Astrocyte (in vitro differentiated cells and primary cell): ENCODE measurements around the gene RUFY1. TPM values are rescaled to one million over a fixed set of nuclear protein-coding genes. Genes with fewer than 3 reads are reported as not detected.
"Not testable (repeated sequence)": the region's sequence is repeated elsewhere in the genome, so short reads cannot be mapped to it uniquely, and the experiment has no call there.

Source experiments
- DNase-seq: peaks from one replicate; pipeline ENCODE4 v3.0.0-alpha.2; 2010; ENCODE audit warnings: low read depth
- FAIRE-seq: peaks from 2 replicates; lab custom pipeline; 2011; peaks lifted over from hg19 to GRCh38; lab: Jason Lieb, UNC
- H2AFZ ChIP-seq: 2 replicates; pipeline ENCODE4 v1.6.0; 2012; ENCODE audit warnings: low read depth, low read length, inconsistent platforms
- H3K27ac ChIP-seq: 2 replicates; pipeline ENCODE4 v1.5.1; 2011; ENCODE audit warnings: low read depth, low read length, inconsistent platforms
- H3K27me3 ChIP-seq: 2 replicates; pipeline ENCODE4 v1.6.0; 2011; ENCODE audit warnings: low read length, inconsistent platforms; ENCODE audit not compliant: insufficient read depth
- H3K36me3 ChIP-seq: 2 replicates; pipeline ENCODE4 v1.5.1; 2011; ENCODE audit warnings: low read length, inconsistent platforms; ENCODE audit not compliant: insufficient read depth
- H3K4me1 ChIP-seq: 2 replicates; pipeline ENCODE4 v1.5.1; 2011; ENCODE audit warnings: low read length, inconsistent platforms; ENCODE audit not compliant: insufficient read depth
- H3K4me2 ChIP-seq: 2 replicates; pipeline ENCODE4 v1.6.0; 2012; ENCODE audit warnings: low read length, inconsistent platforms
- H3K4me3 ChIP-seq: 2 replicates; pipeline ENCODE4 v1.5.1; 2011; ENCODE audit warnings: low read depth, mild to moderate bottlenecking, low read length, inconsistent platforms; ENCODE audit not compliant: insufficient read depth
- H3K79me2 ChIP-seq: 2 replicates; pipeline ENCODE4 v1.6.0; 2012; ENCODE audit warnings: mild to moderate bottlenecking, low read length, inconsistent platforms; ENCODE audit not compliant: insufficient read depth
- H3K9ac ChIP-seq: 2 replicates; pipeline ENCODE4 v1.6.0; 2012; ENCODE audit warnings: mild to moderate bottlenecking, low read length, inconsistent platforms
- H3K9me3 ChIP-seq: 2 replicates; pipeline ENCODE4 v1.5.1; 2012; ENCODE audit warnings: low read depth, mild to moderate bottlenecking, low read length, inconsistent platforms; ENCODE audit not compliant: insufficient read depth
- H4K20me1 ChIP-seq: 2 replicates; pipeline ENCODE4 v1.6.0; 2012; ENCODE audit warnings: low read length, inconsistent platforms; ENCODE audit not compliant: insufficient read depth
- H3K27ac Mint-ChIP-seq: one replicate; pipeline ENCODE4 v1.8.0; 2021; ENCODE audit warnings: mild to moderate bottlenecking, mixed read lengths; ENCODE audit not compliant: unreplicated experiment
- H3K27me3 Mint-ChIP-seq: one replicate; pipeline ENCODE4 v1.8.0; 2021; ENCODE audit warnings: low read depth, mixed read lengths; ENCODE audit not compliant: unreplicated experiment
- H3K36me3 Mint-ChIP-seq: one replicate; pipeline ENCODE4 v1.8.0; 2021; ENCODE audit warnings: low read depth, mixed read lengths; ENCODE audit not compliant: unreplicated experiment
- H3K4me1 Mint-ChIP-seq: one replicate; pipeline ENCODE4 v1.8.0; 2021; ENCODE audit warnings: low read depth, mixed read lengths; ENCODE audit not compliant: unreplicated experiment
- H3K4me3 Mint-ChIP-seq: one replicate; pipeline ENCODE4 v1.8.0; 2021; ENCODE audit warnings: mild to moderate bottlenecking, moderate library complexity, mixed read lengths; ENCODE audit not compliant: unreplicated experiment
- H3K9me3 Mint-ChIP-seq: one replicate; pipeline ENCODE4 v1.8.0; 2021; ENCODE audit warnings: mild to moderate bottlenecking, mixed read lengths; ENCODE audit not compliant: unreplicated experiment
- CTCF ChIP-seq: IDR thresholded peaks from 2 replicates; pipeline ENCODE4 v1.5.1; 2011; ENCODE audit warnings: low read depth, mild to moderate bottlenecking, inconsistent platforms, low read length, moderate library complexity; ENCODE audit not compliant: insufficient read depth
- EZH2 ChIP-seq: IDR thresholded peaks from 2 replicates; pipeline ENCODE4 v1.6.1; 2012; ENCODE audit warnings: mild to moderate bottlenecking, low read length, inconsistent platforms; ENCODE audit not compliant: insufficient read depth
- total RNA-seq: library from RNA; stranded (reverse); gene quantifications from 2 replicates; pipeline ENCODE4 v1.2.1, GENCODE V29; 2021

RUFY1 gene
- total RNA-seq, 1 donor from 2014 or later, result 34.1 TPM

DNA sequence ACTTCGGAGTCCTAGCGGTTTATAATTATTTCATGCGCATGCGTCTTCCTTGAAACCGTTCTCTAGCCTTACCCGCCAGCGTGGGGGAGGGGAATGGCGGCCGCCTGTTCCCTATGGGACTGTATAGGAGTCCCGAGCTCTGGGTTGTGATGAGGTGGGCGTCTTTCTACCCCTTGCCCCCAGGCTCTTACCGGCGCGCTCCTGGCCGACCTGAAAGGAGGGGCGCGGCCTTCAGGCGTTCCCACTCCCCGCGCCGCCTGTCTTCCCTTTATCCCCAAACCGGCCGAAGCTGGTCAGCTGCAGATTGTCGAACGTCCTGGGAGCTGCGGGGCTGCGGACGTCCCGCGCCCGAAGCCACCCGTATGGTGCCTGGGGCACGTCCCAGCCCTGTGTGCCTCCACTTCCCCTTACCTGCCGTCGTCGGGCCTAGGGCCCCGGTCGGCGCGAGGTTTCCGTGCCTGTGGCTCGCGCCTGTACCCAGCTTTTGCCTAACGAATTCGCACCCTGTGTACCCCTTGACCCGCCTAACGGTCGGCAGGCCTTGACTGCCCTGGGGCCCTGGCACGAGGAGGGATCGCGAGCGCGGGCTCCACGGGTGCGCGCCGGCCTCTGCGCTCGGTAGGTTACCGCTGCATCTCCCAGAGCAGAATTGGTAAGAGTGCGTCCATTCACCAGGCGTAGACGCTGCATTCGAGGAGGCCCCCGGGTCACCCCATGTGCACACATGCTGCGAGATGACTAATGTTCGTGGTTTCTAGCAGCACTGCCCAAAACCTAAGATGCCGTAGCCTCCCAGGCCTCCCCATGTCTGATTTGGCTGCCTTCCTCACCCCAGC is 73.8 kb downstream of the RUFY1 start:
- peaks cover 31% of the 10 kb centered on the region for H3K36me3 ChIP-seq
- peaks cover 14% of the 10 kb centered on the region for H3K4me1 Mint-ChIP-seq
- H3K9me3 Mint-ChIP-seq, result no peaks in the 10 kb centered on the region
- H3K79me2 ChIP-seq, result peaks cover 48% of the 10 kb centered on the region
- peaks cover 41% of the 10 kb centered on the region for H4K20me1 ChIP-seq
- H3K4me2 ChIP-seq, result peak overlapping the region; percentile 90
- peak overlapping the region; percentile 95 for H3K4me3 Mint-ChIP-seq
- H3K27me3 ChIP-seq, result no peaks in the 10 kb centered on the region
- H3K4me1 ChIP-seq, result peaks cover 27% of the 10 kb centered on the region
- TF ChIP-seq EZH2 (no peak), CTCF (no peak)
- peaks cover 21% of the 10 kb centered on the region for H3K36me3 Mint-ChIP-seq
- H3K27me3 Mint-ChIP-seq, result no peaks in the 10 kb centered on the region
- DNase-seq (peak; percentile 85), FAIRE-seq (no peak)
- H3K27ac ChIP-seq, result peak overlapping the region; percentile 94
- H3K27ac Mint-ChIP-seq, result peak overlapping the region; percentile 99
- peak overlapping the region; percentile 91 for H3K4me3 ChIP-seq
- H3K9me3 ChIP-seq, result no peaks in the 10 kb centered on the region
- H2AFZ ChIP-seq, result peak overlapping the region; percentile 86
- peak overlapping the region; percentile 99 for H3K9ac ChIP-seq

GRCh38 chr5:179624841-179625271 is 74.5 kb downstream of the RUFY1 start:
- Histone ChIP-seq H4K20me1 (peaks cover 34% of the 10 kb centered on the region), H3K36me3 (peaks cover 24% of the 10 kb centered on the region), H3K79me2 (peaks cover 40% of the 10 kb centered on the region), H3K9ac (peak overlapping the region; percentile 99), H3K4me3 (peak overlapping the region; percentile 91), H3K27me3 (no peaks in the 10 kb centered on the region), H3K9me3 (no peaks in the 10 kb centered on the region), H3K27ac (peak overlapping the region; percentile 94), H3K4me2 (peak overlapping the region; percentile 90), H2AFZ (peak overlapping the region; percentile 86), H3K4me1 (peaks cover 25% of the 10 kb centered on the region)
- Mint-ChIP-seq H3K9me3 (no peaks in the 10 kb centered on the region), H3K36me3 (peaks cover 20% of the 10 kb centered on the region), H3K27ac (peak overlapping the region; percentile 99), H3K27me3 (no peaks in the 10 kb centered on the region), H3K4me1 (peaks cover 12% of the 10 kb centered on the region), H3K4me3 (peak overlapping the region; percentile 95)
- DNase-seq, result no peak
- TF ChIP-seq EZH2, result no peak
- TF ChIP-seq CTCF, result no peak
- no peak for FAIRE-seq

GRCh38 chr5:179633501-179634369 is 83.4 kb downstream of the RUFY1 start:
- not testable (repeated sequence) for H3K27ac ChIP-seq, H3K36me3 Mint-ChIP-seq, H3K27ac Mint-ChIP-seq, DNase-seq, FAIRE-seq, H3K27me3 Mint-ChIP-seq, H3K79me2 ChIP-seq, H3K9ac ChIP-seq, H3K36me3 ChIP-seq, H3K4me1 Mint-ChIP-seq, H3K9me3 Mint-ChIP-seq, H3K9me3 ChIP-seq, H2AFZ ChIP-seq, H4K20me1 ChIP-seq, H3K27me3 ChIP-seq, H3K4me1 ChIP-seq
- peak overlapping the region; percentile 60 for H3K4me3 Mint-ChIP-seq
- Histone ChIP-seq H3K4me3 (peak overlapping the region; percentile 23), H3K4me2 (peak overlapping the region; percentile 62)

DNA sequence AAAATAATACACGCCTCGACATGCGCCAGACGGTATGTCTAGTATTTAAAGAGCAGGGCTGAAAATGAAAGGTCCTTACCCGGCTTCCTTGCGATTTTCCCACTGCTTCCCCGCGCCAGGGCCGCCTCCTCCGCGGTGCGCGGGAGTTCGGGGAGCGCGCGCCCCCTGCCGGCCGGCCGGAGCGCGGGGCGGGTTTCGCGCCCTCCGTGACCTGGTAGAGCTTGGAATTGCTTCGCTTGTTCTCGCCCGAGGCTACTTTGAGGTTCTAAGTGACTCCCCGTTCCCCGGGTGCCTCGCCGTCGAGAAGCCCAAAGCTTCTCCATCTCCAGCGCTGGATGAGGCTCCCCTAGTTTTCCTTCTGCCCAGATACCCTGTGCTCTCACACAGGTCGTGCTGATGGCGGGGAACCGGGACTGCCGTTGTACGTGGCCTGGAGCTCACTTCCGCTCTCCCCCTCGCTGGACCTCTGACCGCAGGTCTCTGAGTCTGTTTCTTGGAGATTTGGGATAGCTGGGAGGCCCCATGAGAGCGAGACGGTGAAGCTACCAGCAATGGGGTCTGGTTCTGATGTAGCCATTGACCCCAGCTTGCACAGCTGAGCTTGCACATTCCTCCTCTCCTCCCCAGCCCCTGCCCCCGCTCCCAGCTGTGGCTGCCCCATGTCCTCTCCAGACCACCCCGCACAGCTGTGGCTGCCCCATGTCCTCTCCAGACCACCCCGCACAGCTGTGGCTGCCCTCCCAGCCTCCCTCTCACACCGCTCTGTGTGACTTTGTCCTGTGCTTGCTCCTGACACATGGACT is 84.2 kb downstream of the RUFY1 start:
- not testable (repeated sequence) for H3K79me2 ChIP-seq, H3K36me3 ChIP-seq, H3K4me2 ChIP-seq, H3K9ac ChIP-seq, H3K27ac ChIP-seq, H3K36me3 Mint-ChIP-seq, H3K27me3 ChIP-seq, H3K4me3 Mint-ChIP-seq, H3K27me3 Mint-ChIP-seq, H3K4me1 Mint-ChIP-seq, DNase-seq, FAIRE-seq, H2AFZ ChIP-seq, H3K4me1 ChIP-seq, H3K27ac Mint-ChIP-seq, H3K9me3 Mint-ChIP-seq, H3K9me3 ChIP-seq, H4K20me1 ChIP-seq, H3K4me3 ChIP-seq
